GM19099 (cell line): ENCODE measurements around the gene PPP1R9A.

Source experiments
- POLR2A ChIP-seq: IDR thresholded peaks from 3 replicates; pipeline ENCODE4 v1.6.1; 2011; ENCODE audit warnings: low read depth; ENCODE audit not compliant: insufficient read length; ENCODE audit errors: extremely low read depth

PPP1R9A gene

GRCh38 chr7:94903971-94904370 is 3.4 kb upstream of the PPP1R9A start:
- no peak for TF ChIP-seq POLR2A

DNA sequence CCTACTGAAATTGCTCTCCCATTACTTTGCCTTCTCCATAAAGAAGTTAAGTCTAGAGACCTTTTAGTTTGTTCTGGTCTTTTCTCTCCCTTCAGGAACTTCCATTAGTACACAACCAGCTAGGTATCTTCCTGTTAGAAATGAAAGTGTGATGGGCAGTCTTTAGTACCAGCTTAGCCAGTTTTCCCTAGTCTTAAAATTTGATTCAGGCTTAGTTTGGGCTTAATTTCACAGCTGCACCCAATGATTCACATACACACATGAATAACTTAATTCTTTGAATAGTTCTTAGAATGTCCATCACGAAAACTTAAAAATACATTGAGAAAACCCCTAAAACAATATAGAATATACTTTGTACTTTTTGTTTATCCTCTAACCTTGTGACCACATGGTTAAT is 2.4 kb upstream of the PPP1R9A start:
- TF ChIP-seq POLR2A, result no peak

DNA sequence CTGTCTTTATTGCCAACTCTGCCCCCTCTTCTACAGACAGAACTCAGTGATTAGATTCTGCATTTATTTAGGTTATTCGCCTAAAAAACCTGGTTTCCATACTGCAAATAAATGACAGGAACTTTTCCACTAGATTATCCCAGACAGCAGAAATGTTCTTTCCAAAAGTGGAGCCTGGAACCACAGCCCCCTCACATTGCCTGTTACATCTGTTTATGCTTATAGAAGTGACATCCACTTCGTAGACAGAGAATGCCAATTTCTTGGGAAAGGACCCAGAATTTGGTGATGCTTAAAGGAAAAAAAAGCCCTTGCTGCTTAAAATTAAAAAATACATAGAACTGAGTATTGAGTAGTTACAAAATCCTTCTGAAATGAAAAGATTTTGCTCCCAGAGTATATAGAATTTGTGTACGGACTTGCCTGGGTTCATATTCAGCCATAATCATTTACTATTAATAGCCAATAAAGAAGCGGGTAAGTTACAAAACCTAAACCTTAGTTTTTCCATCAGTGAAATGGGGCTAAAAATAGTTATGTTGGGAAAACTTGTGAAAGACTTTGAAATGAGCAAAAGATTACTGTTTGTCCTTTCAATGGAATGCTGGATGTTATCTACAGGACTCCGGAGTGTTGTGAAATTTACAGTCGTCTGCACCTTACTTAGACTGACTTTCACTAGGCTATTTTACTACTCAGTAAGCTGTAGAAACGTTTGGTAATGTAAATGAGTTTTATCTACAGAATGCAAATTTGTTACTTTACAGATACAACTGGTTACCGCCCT is 1.1 kb upstream of the PPP1R9A start:
- no peak for TF ChIP-seq POLR2A

DNA sequence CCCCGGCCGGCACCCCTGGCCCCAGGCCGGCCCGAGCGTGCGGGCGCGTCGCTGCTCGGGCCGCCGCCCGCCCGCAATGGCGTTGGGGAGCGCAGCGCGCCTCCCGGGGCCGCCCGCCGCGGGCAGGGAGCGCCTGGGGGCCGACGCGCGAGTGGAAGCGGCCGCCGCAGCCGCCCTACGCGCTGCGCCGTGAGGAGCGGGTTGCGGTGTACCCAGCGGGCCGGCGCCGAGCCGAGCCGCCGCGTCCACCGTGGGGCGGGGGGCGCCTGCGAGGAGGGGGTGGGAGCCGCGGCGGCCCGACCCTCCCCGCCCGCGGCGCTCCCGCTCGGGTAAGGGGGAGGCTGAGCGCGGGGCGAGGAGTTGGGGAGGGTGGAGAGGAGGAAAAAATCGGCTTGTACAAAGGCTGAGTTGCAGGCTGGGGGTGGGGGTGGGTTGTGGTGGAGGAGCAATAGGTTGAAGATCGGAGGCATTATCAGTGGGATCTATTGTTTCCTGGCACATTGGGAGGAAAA is 473 bp downstream of the PPP1R9A start:
- TF ChIP-seq POLR2A, result no peak

DNA sequence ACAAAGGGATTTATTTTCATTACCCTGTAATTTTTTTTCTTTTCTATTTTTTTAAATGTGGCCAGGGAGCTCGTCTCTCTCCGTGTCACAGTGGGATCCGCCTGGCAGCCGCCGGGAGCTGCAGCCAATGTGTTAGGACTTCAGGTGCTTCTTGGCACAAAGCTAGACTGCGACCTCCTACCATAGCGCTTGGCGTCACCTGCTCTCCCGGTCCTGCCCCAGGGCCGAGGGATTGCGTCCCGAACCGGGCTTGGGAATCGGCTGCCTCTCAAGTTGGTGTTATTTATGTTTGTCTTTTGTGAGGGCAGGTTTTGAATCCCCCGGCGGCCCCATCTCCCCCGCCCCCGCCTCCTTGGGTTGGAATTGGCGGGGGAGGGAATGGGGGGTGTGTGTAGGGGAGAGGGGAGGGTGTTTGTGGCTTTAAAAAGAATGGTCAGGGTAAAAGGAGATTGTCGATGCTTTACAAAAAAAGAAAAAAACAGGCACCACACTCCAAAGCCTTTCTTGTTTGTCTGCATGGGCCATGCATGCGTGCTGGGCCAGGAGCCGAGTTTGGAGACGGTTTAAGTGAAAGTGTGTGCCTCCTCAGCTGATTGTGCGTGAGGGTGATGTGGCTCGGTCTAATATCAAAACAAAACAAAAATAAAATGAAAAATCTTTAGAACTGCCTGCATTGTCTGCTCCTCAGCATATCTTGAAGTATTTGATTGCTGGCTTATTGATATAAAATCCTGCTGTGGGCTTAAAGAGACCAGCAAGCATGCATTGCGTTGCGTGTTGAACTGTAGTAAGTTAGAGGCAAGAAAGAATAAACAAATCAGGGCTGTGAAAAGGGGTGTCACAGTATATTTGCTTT is 1.2 kb downstream of the PPP1R9A start:
- no peak for TF ChIP-seq POLR2A

GRCh38 chr7:94909179-94909466 is 1.7 kb downstream of the PPP1R9A start:
- no peak for TF ChIP-seq POLR2A

DNA sequence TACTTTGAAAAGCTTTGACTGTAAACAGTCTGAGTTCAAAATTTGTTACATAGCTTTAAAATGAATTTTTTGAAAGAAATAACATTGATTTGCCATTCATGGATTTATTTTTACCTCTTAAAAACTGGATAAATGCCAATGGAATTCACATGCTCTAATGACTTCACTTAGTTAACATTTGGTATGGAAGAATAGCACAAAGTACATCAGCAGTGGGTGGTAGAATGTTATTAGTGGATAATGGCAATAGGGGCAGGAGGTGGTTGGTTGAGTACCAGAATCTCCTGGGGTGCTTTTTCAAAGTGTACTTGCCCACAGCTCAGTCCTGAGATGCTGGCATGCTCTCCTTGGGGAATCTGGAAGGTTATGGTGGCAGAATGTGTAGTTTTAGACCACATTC is 4.7 kb downstream of the PPP1R9A start:
- TF ChIP-seq POLR2A, result no peak

DNA sequence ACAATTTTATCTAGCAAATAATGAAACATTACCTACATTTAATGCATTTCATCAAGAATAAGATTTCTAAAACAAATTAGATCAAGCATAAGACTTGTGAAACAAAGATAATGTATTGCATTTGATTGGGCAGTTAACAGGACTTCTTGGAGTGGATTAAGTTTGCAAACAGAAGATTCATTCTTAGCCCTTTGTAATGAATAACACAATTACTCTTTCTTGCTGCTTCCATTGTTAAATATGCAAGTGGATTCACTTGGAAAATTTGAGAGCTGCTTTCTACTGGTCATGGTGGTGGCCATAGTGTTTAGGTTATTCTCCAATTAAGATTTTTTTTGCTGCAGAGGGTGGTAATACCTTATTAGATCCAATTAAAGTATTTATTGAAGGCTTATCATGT is 6.0 kb downstream of the PPP1R9A start:
- TF ChIP-seq POLR2A, result no peak

DNA sequence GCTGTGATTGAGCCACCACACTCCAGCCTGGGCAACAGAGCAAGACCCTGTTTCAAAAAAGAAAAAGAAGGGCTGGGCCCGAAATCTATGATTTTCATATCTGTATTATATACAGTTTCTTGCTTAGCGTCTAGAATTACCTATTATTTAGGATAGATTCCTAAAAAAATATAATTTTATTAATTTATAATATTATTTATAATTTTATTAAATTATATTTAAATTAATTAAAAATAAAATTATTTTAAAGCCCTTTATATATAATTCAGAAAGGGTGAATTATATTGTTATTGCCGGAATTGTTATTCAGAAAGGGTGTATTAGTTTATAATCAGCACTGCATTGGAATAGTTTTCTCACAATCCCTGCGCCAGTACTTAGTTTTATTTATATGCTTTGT is 14.5 kb downstream of the PPP1R9A start:
- no peak for TF ChIP-seq POLR2A

- TF ChIP-seq POLR2A, result no peak
Measured at GRCh38 chr7:94922457-94922856, 15.1 kb downstream of the PPP1R9A start.

GRCh38 chr7:94923412-94923811 is 16.0 kb downstream of the PPP1R9A start:
- no peak for TF ChIP-seq POLR2A

- no peak for TF ChIP-seq POLR2A
Measured at GRCh38 chr7:94928168-94928707, 20.8 kb downstream of the PPP1R9A start.

DNA sequence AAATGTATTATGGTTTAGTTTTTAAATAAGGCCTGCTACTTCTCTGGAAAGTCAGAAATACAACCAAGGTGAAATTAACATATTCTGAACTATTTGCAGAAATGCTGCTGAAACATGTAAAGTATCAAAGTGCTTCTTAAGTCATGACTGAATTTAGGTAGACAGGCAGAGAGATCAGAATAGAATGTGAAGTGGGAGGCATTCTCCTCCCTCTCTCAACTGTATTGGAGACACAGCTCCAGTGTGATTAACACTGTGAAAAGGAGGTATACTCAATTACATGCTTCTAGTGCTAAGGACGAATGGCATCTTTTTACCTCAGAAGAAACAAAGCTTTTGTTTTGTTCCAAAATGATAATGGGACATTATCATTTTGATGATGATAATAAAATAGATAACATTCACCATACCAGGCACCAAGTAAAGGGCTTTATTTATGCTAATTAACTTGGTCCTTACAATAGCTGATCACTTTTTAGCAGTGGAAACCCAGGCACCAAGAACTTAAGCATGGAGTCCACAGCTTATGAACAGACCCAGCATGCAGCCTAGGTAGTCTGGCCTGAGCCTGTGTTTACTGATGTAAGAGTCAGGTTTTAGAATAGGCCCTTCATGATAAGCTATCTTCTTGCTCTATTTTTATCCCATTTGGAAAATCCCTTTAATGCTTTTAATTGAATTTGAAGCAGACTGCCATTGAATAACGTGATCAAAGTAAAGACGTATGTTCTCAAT is 26.0 kb downstream of the PPP1R9A start:
- no peak for TF ChIP-seq POLR2A

DNA sequence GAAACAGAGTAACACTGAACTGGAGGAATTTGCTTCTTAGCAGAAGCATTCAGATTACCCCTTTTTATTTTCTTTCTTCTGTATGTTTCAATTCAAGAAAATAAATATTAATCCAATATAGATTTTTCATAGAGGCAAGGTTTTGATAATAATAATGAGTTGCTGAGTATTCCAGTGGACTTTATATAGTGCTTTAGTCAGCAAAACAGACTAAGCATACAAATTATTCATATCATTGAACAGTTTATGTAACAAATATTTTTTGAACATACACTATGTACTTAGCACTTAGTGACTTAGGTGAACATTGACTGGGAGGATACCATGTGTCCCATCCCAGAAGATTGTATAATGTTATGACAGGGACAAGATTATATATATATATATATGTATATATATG is 32.0 kb downstream of the PPP1R9A start:
- TF ChIP-seq POLR2A, result no peak

DNA sequence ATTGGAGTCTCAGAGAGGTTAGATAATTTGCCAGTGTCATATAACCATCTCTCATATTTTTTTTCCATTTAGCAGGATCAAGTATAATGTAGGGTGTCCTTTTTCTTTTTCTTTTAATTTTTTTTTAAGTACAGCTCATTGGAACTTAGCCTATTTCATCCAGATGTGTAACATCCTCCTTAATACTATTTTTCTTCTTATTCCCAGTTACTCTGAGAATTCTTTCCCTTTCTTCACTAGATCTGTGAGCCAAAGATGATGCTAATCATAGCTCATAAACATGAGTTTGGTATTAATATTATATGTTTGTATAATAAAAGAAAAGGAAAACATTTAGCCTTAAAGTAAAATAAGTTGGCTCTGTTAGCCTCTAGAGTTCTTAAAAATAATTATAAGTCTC is 32.8 kb downstream of the PPP1R9A start:
- no peak for TF ChIP-seq POLR2A
